ENCODE results near the gene SMCP.

GRCh38 chr1:152859696-152860095 lies 18.4 kb upstream of the SMCP start, which contains the start of gene LCE7A:
- no peak for TF ChIP-seq CTCF (IDR thresholded peaks at IDR 0.05; ENCODE audit: low read depth, low read length)
- no peak for TF ChIP-seq EZH2phosphoT487 (IDR thresholded peaks at IDR 0.05; ENCODE audit: low read depth)
